Gastrocnemius medialis (tissue), 4 donors: ENCODE measurements around the gene DGLUCY.

ENCODE experiments used
- CTCF ChIP-seq, 5 experiments: fragments of 450-650 bp in 3 of 5; fragments of 200-600 bp in 2 of 5; sonication (generic) in 2 of 5; IDR thresholded peaks in 4 of 5; conservative IDR thresholded peaks in 1 of 5; 1 replicate in 4 of 5; 2 replicates in 1 of 5; pipeline ENCODE4 v1.5.1; 2016 to 2019; ENCODE audit warnings: antibody characterized with exemption in 5 of 5, mild to moderate bottlenecking in 3 of 5, moderate library complexity in 3 of 5
- POLR2A ChIP-seq, 2 donors: fragments of 450-650 bp; IDR thresholded peaks; one replicate each; pipeline ENCODE4 v1.6.1; 2017; ENCODE audit warnings: antibody characterized with exemption in 2 of 2, mild to moderate bottlenecking in 2 of 2, moderate library complexity in 2 of 2

DNA sequence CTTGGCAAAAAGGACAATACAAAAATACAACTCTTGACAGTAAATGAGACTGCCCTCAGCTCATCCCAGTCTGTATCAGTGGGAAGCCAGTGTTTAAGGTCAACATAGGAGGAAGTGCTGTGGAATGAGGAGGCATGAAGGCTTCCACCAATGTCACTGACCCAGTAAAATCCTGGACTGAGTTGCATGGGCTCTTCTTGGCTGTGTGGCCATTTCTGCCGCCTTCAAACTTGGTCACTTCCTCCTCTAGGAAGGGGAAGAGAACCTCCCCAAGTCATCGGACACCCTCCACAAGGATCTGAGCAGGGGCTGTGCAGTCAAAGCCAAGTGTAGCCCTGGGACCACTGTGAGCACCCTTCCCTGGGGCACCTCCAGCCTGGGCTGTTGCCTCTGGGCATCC is 118.7 kb downstream of the DGLUCY start:
- TF ChIP-seq CTCF (IDR thresholded peaks at IDR 0.05 in 4 of 5, conservative IDR thresholded peaks at IDR 0.05 in 1 of 5), result no peak
- no peak for TF ChIP-seq POLR2A (IDR thresholded peaks at IDR 0.05)
